GM12874 (cell line): ENCODE measurements around the gene TMEM252.

Source experiments
- TF ChIP-seq, protein P1 (sequence below): IDR thresholded peaks from 2 replicates; pipeline ENCODE4 v1.5.1; 2011; ENCODE audit warnings: low read depth, mild to moderate bottlenecking, control low read depth, low read length, moderate library complexity; ENCODE audit not compliant: insufficient read depth

TMEM252 gene

DNA sequence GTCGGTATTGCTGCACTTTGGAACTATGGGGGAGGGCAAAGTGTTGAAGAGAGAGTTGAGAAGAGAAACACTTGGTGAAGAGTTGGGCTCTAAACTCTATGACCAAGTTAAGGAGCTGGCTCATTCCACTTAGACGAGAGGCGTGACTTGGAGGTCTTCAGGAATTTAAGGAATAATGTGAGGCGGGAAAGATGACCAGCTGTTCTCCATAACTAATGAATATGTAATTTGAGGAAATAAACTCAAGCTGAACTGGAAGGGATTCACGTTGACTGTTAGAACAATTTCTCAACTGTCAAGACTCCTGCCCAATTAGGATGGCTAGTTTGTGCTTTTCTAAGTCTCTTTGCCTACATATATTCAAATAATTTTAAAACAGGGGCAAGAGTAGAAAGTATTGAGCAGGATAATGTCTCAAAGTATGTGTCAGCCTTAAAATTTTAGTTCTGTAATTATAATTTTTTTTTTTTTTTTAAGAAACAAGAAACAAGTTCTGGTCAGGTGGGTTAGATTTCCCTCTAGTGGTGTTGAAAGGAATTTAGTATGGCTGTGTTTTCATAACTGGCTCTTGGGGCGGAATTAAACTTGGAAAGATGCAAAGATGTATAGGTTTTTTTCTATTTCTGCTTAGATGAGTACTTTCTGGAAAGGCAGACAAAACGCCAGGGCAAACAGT lies 33.4 kb downstream of the TMEM252 start:
- TF ChIP-seq, protein P1, sequence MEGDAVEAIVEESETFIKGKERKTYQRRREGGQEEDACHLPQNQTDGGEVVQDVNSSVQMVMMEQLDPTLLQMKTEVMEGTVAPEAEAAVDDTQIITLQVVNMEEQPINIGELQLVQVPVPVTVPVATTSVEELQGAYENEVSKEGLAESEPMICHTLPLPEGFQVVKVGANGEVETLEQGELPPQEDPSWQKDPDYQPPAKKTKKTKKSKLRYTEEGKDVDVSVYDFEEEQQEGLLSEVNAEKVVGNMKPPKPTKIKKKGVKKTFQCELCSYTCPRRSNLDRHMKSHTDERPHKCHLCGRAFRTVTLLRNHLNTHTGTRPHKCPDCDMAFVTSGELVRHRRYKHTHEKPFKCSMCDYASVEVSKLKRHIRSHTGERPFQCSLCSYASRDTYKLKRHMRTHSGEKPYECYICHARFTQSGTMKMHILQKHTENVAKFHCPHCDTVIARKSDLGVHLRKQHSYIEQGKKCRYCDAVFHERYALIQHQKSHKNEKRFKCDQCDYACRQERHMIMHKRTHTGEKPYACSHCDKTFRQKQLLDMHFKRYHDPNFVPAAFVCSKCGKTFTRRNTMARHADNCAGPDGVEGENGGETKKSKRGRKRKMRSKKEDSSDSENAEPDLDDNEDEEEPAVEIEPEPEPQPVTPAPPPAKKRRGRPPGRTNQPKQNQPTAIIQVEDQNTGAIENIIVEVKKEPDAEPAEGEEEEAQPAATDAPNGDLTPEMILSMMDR = peak; percentile 42; the same call in 1 of the 2 replicates

DNA sequence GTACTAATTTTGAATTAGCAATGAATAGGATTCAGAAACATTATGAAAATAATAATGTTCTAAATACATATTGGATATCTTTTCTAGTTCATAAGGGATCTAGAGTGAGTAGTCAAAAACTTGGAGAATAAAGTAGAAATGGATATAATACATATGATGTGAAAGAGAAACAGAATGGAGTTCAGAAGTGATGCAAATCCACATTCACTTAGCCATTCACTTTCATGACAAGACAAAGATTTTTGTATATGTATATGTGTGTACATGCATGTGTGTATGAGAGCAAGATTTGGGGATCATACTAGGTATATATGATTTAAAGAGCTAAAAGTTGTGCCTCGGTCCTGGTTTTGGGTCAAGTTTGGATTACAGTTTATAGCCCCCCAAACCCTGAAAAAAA lies 34.1 kb downstream of the TMEM252 start:
- TF ChIP-seq, protein P1 = no peak

DNA sequence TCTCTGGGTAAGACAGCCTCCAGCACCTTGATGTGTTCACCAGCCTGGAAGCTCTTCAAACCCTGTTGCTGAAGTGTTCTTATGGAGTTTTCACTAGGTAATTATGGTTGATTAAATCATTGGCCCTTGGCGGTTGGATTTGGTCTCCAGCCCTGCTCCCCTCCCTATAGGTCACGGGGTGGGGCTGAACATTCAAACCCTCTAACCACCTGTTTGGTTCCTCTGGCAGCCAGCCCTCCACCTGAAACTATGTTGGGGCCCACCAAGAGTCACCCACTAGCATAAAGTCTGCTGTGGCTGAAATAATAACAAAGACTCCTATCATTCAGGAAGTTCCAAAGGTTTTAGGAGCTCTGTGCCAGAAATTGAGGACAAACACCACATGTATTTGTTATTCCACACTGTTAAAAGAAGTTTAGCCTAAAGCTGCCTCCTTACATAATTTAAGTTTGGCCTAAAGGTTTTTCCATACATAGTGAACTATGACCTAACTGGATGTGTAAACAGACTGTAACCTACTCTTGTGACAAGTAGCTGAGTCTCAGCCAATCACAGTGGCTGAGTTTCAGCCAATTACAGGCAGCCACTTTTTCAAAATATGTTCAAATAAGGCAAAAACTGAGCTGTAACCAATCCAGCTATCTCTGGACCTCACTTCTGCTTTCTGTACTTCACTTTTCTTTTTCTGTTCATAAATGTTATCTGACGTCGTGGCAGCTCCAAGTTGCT lies 34.8 kb downstream of the TMEM252 start:
- TF ChIP-seq, protein P1 = no peak

DNA sequence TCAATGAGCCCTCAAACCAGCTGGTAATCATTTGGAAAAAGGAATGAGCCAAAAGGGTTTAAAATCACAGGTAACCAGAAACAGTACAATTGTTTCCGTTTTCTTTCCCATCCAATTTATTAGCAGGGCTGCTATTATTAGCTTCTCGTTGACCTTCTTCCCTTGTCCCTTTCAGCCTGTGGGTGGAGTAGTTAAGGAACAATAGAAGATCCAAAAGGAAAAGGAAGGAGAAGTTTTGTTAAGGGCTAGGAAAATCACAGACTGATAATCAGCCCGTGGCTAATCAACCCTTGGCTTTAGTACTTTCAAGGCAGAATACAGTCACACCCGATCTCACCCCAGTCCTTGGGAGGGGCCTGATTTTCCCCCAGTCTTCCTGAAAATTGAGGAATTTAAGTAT lies 38.4 kb downstream of the TMEM252 start:
- TF ChIP-seq, protein P1 = no peak

DNA sequence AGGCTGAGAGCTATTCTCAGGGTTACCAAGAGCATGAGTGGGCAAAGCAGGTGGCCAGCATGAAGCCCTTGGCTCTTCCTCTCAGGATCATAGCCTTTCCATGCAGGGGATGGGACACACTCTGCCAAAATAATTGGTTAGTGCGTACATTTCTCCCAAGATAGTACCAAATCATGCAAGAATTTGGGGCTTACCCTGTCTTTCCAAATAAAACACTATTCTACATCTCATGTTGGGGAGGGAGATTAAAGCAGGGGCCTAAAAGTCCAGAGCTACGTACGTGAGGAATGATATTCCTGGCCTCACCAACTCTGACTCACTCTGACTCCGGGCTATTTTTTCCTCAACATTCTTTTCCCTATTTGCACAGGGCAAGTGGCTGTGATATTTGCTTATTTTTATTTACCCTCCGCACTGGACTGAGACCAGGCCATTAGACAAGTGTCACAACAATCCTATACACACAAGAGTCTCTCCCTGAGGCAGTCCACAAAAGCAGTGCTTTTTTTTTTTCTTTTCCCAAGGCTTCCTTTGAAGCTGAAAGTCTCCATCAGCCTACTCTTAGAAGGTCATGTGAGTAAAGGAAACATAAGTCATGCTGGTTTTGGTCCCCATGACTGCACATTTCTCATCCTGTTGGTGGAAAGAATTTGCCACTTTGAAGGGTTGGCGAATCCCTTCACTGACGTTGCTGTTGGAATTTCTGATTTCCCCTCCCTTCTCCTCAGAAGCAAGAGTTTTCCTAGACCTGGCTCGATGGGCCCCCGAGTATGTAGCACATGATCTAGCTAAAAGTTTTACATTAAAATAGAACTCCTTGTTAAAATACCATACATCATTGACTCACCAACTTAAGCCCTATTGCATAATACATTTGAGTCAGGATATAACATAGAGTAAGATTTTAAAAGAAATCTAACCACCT lies 40.0 kb downstream of the TMEM252 start:
- TF ChIP-seq, protein P1 = no peak

DNA sequence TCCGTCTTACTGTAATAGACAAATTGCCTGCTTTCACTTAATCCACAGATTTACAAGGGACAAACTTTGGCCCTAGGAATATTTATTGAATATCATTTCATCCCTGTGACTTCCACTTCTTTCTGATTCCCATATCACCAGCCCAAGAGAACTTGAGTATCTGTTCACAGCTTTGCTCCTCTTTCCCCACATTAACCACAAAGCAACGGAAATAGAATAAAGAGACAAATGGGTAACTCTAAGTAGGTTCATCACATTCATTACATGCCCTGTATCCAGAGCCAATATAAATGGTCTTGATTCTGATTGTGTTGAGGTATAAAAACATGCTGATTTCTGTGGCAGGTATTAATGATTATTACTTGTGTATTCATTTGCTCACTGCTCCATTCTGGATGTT lies 41.9 kb downstream of the TMEM252 start:
- TF ChIP-seq, protein P1 = no peak

DNA sequence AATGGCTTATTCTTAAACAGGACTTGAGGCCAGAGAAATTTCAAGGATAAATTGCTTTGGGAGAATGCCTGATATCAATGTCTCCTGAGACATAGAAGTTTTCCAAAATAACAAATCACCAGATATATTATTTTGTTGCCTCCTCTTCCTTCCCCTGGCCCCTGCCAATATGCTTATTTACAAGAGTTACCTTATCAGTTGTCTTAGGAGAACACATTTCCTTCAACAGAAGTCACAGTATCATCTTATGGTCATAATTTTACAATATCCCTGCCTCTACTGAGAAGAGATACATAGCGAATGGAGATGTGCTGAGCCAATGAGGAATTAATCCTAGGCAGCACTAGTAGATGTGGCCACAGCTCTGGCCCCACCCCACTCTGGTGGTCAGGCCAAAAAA lies 43.1 kb downstream of the TMEM252 start:
- TF ChIP-seq, protein P1 = no peak
